Medulla oblongata (tissue), 1 donor: Measurements from ENCODE around the gene CCER1.
A peak's percentile ranks its signal among the peaks of the same experiment; 100 is the strongest.

Experiments
- DNase-seq: peaks from one replicate; pipeline ENCODE4 v3.0.0-alpha.2; 2015; ENCODE audit errors: extremely low spot score

Gene CCER1

GRCh38 chr12:90965204-90965603, 10.2 kb upstream of the CCER1 start:
- no peak for DNase-seq

DNA sequence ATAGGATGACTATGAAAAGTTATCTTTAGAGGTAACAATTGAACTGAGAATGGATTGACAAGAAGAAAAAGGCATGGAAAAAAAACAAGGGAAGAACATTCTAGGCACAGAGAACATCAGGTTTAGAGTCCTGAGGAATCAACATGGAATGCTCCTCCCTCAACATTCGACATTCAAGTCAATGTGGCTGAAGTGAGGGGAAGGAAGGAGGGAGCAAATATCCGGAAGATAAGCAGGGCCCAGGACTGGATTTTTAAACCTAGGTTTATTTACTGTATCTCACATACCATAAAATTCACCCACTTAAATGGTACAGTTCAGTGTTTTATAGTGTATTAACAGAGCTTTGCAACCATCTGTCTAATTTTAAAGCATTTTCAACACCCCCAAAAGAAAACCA, 9.6 kb upstream of the CCER1 start:
- no peak for DNase-seq

- no peak for DNase-seq
Measured at GRCh38 chr12:90963946-90964345, 9.0 kb upstream of the CCER1 start.

GRCh38 chr12:90961154-90961553, 6.2 kb upstream of the CCER1 start:
- no peak for DNase-seq

DNA sequence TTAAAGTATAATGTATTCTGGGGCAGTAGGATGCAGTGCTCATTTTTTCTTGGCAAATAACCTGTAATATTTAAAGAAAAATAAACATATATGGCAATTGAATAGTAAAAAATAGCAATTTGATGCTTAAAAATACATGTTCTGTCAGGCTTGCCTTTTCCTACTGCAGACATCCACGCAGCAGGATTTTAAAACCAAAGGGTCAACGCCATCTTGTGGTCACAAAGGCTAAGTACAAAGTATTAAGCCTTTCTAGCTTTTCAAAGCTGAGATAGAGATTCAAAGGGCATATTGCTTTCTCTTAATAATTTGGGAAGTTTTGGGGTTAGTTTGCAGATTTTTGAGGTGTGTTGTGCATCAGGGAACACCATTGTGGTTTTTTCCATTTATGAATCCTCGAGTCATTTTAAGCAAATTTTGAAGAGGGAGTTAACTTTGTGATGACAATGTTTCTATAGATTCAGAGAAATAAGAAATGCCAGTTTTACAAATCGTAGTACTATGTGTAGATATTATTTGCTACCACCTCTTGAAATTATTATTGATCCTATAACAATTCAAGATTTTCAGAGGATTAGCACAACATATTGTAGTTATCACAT, 4.7 kb upstream of the CCER1 start:
- DNase-seq = peak; percentile 73

GRCh38 chr12:90959032-90959431, 4.1 kb upstream of the CCER1 start:
- DNase-seq = peak; percentile 13

GRCh38 chr12:90958347-90958746, 3.4 kb upstream of the CCER1 start:
- DNase-seq = no peak

- no peak for DNase-seq
Measured at GRCh38 chr12:90954428-90954827, 548 bp downstream of the CCER1 start.

- DNase-seq = no peak
Measured at GRCh38 chr12:90953956-90954421, 987 bp downstream of the CCER1 start.

- DNase-seq = no peak
Measured at GRCh38 chr12:90951432-90952105, 3.4 kb downstream of the CCER1 start.

DNA sequence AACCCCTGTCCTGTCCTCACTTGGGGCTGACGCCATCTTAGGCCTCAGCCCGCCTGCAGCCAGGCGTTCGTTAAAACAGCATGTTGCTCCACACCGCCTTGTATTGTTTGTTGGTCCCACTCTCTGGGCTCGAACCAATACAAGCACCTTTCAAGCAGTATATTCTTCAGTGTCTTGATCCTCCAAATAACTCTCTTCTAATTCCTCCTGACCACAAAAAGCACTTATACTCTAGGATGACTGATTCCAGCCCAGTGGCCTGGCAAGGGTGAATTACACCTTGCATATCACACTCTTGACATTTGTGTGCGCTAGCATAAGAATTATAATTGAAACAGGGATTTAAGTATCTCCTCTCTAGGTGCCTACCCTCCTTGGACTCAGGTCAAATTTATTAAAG, 7.1 kb downstream of the CCER1 start:
- DNase-seq = no peak

- peak; percentile 11 for DNase-seq
Measured at GRCh38 chr12:90945070-90945649, 9.8 kb downstream of the CCER1 start.

DNA sequence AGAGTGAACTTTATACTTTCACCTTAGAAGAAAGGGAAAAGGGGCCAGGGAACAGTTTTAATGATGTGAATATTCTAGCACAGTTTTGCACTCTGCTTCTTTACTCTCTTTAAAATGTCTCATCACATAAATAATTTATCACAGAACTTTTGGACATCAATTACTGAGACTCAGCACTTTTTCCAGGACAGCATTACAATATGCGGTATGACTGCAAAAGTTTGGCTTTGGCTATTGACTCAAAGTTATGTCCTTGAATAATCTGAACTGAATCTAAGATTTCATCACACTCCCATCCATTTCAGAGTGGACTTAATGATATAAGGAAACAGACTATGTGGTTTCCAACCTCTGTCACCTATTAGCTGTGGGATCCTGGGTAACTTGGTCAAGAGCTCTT, 11.7 kb downstream of the CCER1 start:
- no peak for DNase-seq

DNA sequence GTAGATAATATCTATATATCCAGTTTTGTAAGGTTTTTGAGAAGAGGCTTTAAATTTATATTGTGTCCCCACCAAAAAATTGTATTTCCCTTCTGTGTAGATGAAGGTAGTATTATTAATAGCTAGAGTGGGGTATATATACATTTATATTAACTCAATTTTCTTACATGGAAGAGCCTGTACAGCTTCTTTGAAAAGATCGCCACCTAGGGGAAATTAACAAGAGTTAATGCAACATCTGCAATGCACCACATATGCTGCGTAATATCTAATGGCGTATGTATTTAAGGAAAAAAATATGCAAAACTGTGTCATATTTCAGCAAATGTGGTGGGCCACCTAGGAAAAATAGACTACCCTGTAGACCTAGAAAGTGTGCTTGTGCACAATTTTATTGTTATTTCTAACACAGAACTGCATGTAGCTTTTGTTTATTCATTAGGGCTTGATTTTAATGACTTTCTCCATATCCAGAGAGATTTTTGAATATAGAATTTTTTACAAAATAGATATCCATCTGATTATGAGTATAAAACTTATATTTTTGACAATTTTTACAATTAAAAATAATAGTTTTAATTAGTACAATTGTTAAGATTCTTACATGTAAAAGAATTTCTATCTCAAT, 14.0 kb downstream of the CCER1 start:
- DNase-seq = no peak

- no peak for DNase-seq
Measured at GRCh38 chr12:90939382-90939781, 15.6 kb downstream of the CCER1 start.

- DNase-seq = no peak
Measured at GRCh38 chr12:90938451-90938850, 16.5 kb downstream of the CCER1 start.

- no peak for DNase-seq
Measured at GRCh38 chr12:90937651-90938050, 17.3 kb downstream of the CCER1 start.

DNA sequence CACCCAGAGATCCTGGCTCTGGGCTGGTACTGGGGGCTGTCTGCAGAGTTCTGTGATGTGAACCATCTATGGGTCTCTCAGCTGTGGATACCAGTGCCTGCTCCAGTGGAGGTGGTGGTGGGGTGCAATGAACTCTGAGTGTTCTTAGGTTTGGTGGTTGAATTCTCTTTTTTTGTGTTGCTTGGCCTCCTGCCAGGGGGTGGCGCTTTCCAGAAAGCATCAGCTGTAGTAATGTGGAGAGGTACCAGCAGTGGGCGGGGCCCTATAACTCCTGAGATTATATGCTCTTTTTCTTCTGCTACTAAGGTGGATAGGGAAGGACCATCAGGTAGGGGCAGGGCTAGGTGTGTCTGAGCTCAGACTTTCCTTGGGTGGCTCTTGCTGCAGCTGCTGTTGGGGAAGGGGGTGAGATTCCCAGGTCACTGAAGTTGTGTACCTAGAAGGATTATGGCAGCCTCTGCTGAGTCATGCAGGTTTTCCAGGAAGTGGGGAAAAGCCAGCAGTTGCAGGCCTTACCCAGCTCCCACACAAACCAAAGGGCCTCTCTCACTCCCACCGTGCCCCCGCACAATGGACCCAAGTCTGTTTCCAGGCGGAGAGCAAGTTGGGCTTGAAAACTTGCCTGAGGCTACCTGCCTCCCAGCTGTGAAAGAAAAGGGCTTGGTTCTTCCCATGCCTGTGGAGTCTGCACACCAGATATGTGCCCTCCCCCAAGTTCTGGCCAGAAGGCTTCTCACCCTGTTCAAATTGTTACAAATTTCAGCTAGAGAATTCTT, 18.6 kb downstream of the CCER1 start:
- no peak for DNase-seq

DNA sequence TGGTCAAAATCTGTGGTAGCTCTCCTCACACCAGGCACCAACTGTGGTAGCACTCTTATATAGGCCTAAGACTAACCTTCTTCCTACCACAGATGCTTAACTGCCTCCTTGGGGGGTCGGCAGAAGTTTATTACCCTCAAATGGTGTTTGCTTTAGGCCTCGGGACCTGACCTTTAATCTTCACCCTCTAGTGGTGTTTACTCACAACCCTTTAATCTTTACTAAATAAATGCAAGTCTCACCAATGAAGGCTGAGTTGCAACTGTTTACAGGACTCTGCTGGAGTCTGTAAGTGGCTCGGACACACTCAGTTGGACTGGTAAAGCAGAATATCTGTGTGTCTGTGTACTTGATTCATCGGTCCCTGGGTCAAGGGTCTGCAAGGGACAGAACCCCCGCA, 29.4 kb downstream of the CCER1 start:
- DNase-seq = no peak

DNA sequence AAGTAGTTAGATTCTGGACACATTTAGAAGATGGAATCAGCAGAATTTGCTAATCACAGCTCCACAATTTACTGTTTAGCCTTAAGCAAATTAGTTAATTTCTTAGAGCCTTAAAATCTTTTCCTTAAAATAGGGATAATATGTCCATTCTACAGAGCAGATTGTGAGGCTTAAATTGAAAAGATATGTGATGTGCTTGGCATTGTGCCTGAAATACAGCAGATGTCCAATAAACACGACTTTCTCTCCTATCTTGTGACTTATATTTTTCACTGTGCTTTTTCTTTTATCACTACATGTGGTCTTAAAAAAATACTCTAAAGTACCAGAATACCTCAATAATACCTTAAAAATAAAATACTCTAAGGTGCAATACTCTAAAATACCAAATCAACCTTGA, 30.6 kb downstream of the CCER1 start:
- no peak for DNase-seq

GRCh38 chr12:90922145-90922627, 32.8 kb downstream of the CCER1 start:
- no peak for DNase-seq

DNA sequence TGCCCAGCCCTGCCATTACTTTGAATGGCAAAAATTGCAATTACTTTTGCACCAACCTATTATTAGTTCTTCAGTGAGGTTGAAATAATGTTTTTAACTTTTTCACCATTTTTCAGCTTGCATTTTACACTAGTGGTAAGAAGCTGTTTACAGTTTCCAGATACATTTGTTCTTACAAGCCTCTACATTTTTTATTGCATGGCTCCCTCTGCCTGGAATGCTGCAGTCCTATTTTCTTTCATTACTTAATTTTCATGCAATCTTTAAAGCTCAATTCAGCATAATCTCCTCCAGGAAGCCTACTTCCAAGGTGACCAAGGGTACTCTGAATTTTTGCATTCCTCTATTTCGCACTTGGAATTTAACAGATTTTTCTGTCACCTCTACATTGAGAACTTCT, 33.4 kb downstream of the CCER1 start:
- no peak for DNase-seq
